Natural killer cell (primary cell): ENCODE data around the gene FAF1. TPM values are rescaled to one million over a fixed set of nuclear protein-coding genes. Genes with fewer than 3 reads are reported as not detected.

Experiments used
- ATAC-seq, 3 donors: fragments of 150-1000 bp in 2 of 3; fragments of 200-7000 bp in 1 of 3; cut with Tn5 transposase; 1 replicate in 1 of 3; 2 replicates in 2 of 3; pipeline ENCODE4 v1.10.0; 2021; ENCODE audit warnings: mild to moderate bottlenecking in 2 of 3, moderate library complexity in 2 of 3
- DNase-seq, 2 donors: peaks; one replicate each; pipeline versions ENCODE4 v3.0.0 to v3.0.0-alpha.2; 2013 to 2021; ENCODE audit warnings: mixed read lengths in 1 of 2
- H3K27ac ChIP-seq: one replicate; pipeline ENCODE4 v1.5.1; 2013; ENCODE audit warnings: mild to moderate bottlenecking, low read length
- H3K27me3 ChIP-seq: one replicate; pipeline ENCODE4 v1.6.1; 2013; ENCODE audit warnings: low read length; ENCODE audit not compliant: control insufficient read depth, insufficient read depth
- H3K36me3 ChIP-seq: one replicate; pipeline ENCODE4 v1.6.1; 2013; ENCODE audit warnings: low read length; ENCODE audit not compliant: control insufficient read depth, insufficient read depth
- H3K4me1 ChIP-seq: one replicate; pipeline ENCODE4 v1.6.1; 2013; ENCODE audit warnings: low read length; ENCODE audit not compliant: control insufficient read depth, insufficient read depth
- H3K4me3 ChIP-seq: one replicate; pipeline ENCODE4 v1.5.1; 2013; ENCODE audit warnings: low read length
- H3K9me3 ChIP-seq: one replicate; pipeline ENCODE4 v1.6.1; 2013; ENCODE audit warnings: low read length; ENCODE audit not compliant: control insufficient read depth, insufficient read depth
- H3K27ac Mint-ChIP-seq, 2 donors: one replicate each; pipeline ENCODE4 v1.8.0; 2022; ENCODE audit warnings: mild to moderate bottlenecking in 2 of 2, mixed read lengths in 2 of 2, moderate library complexity in 1 of 2
- H3K27me3 Mint-ChIP-seq, 2 donors: one replicate each; pipeline ENCODE4 v1.8.0; 2022; ENCODE audit warnings: low read depth in 2 of 2, mixed read lengths in 2 of 2
- H3K36me3 Mint-ChIP-seq: one replicate; pipeline ENCODE4 v1.8.0; 2022; ENCODE audit warnings: mixed read lengths
- H3K4me1 Mint-ChIP-seq, 2 donors: one replicate each; pipeline ENCODE4 v1.8.0; 2022; ENCODE audit warnings: mixed read lengths in 2 of 2
- H3K4me3 Mint-ChIP-seq: one replicate; pipeline ENCODE4 v1.8.0; 2022; ENCODE audit warnings: mild to moderate bottlenecking, moderate library complexity, mixed read lengths
- H3K9me3 Mint-ChIP-seq, 2 donors: one replicate each; pipeline ENCODE4 v1.8.0; 2022; ENCODE audit warnings: mixed read lengths in 2 of 2
- WGBS: methylation state at CpG from one replicate; pipeline ENCODE4 v1.1.7; 2013; ENCODE audit warnings: missing lambda C conversion rate; ENCODE audit not compliant: insufficient coverage; 5-methylcytosine and 5-hydroxymethylcytosine counted together
- intact Hi-C: fragments of 100-400 bp; cut with micrococcal nuclease; formaldehyde crosslinking; loops from one replicate; pipeline ENCODE4 v1.14.2; 2022
- total RNA-seq, 4 donors: library from RNA; stranded (reverse); fragments of 120-200 nt in 1 of 4; gene quantifications; one replicate each; pipeline versions ENCODE4 v1.2.3 to v1.2.4, GENCODE V29; 2013 to 2022
- TF ChIP-seq, protein P1 (sequence below): fragments of 200-600 bp; IDR thresholded peaks from one replicate; pipeline ENCODE4 v1.8.0; 2022; ENCODE audit warnings: antibody characterized with exemption

FAF1 gene
- total RNA-seq, 3 donors from 2014 or later (not counting 1 experiment from before 2014, with no cell fraction given) = 56.8 to 59.7 (median 57.2) TPM

DNA sequence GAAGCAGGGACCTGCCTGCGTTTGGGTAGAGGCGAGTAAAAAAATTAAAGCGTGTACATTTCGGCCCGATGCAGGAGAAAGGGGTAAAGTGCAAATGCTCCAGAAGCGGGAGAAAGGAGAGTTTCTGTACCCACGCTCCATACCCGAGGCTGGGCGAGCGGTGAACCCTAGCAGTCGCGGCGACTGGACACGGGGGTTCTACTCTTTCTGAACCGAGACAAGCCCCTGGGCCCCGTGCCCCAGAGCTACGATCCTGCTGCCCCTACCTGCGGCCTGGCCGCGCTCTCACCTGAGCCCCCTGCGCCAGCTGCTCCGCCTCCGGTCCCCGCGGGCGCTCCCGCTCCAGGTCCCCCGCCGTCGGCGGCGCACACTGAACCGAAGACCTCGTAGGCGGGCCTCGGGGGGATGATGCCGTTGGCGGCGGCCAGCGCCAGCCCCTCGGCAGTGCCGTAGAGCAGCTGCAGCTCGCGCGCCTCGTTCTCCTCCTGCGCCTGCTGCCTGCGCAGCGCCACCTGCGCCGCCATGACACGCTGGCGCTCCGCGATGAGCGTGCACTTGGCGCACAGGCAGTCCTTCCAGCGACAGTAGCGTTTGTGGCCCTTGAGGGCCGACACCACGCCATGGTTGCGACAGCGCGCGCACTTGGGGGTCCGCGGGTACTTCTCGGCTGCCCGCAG is 539.2 kb downstream of the FAF1 start:
- no peak overlapping the region for H3K4me3 ChIP-seq
- peaks cover 79% of the 10 kb centered on the region in 2 donors for H3K27me3 Mint-ChIP-seq
- WGBS = 3% methylated on average over 69 of the region's 69 CpGs
- no peak for ATAC-seq
- no peak overlapping the region for H3K27ac Mint-ChIP-seq
- H3K9me3 ChIP-seq = no peaks in the 10 kb centered on the region
- H3K36me3 ChIP-seq = no peaks in the 10 kb centered on the region
- peaks cover 50 to 59% of the 10 kb centered on the region in 2 donors for H3K4me1 Mint-ChIP-seq
- H3K36me3 Mint-ChIP-seq = peaks cover 16% of the 10 kb centered on the region
- intact Hi-C loops = no loop called here
- H3K27ac ChIP-seq = no peak overlapping the region
- peaks cover 44% of the 10 kb centered on the region for H3K4me1 ChIP-seq
- H3K9me3 Mint-ChIP-seq = no peaks in the 10 kb centered on the region
- TF ChIP-seq, protein P1, sequence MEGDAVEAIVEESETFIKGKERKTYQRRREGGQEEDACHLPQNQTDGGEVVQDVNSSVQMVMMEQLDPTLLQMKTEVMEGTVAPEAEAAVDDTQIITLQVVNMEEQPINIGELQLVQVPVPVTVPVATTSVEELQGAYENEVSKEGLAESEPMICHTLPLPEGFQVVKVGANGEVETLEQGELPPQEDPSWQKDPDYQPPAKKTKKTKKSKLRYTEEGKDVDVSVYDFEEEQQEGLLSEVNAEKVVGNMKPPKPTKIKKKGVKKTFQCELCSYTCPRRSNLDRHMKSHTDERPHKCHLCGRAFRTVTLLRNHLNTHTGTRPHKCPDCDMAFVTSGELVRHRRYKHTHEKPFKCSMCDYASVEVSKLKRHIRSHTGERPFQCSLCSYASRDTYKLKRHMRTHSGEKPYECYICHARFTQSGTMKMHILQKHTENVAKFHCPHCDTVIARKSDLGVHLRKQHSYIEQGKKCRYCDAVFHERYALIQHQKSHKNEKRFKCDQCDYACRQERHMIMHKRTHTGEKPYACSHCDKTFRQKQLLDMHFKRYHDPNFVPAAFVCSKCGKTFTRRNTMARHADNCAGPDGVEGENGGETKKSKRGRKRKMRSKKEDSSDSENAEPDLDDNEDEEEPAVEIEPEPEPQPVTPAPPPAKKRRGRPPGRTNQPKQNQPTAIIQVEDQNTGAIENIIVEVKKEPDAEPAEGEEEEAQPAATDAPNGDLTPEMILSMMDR = no peak
- H3K4me3 Mint-ChIP-seq = no peak overlapping the region
- DNase-seq = no peak
- peaks cover 68% of the 10 kb centered on the region for H3K27me3 ChIP-seq

DNA sequence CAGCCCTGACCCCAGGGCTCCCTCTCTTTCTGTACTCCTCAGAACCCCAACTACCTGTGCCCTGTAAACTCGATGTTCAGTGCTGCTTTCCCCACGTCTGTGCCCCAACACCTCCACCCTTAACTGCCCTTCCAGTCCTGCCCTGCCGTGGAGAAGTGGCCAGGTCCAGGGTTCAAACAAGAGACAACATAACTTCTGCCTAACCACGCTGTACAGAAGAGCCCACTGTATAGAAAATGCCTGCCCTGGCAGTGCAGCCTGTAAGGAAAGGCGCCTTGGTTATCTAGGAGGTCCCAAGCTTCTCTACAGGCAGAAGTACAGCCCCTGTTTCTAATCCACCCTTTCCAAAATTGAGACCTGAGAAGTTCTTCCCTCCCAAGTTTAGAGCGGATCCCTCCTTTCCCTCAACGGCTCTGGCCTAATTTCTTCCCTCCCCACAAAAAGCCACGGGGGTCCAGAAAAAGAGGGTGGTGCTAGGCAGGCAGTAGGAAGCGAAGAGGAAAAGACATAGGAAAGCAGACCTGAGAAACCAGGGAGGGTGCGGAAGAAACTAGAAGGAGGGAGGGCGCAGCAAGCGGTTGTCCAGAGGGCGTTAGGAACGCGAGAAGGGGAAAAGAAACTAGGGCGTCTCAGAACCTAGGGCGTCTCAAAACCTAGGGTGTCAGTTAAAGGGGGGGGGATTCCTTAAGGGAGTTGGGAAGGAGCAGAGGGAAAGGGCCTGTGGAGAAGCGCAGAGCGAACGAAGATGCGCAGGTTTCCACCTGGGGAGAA is 540.0 kb downstream of the FAF1 start:
- peaks cover 62% of the 10 kb centered on the region for H3K27me3 ChIP-seq
- WGBS = 12% methylated on average over 19 of the region's 21 CpGs
- peaks cover 77% of the 10 kb centered on the region in 2 donors for H3K27me3 Mint-ChIP-seq
- peaks cover 48 to 59% of the 10 kb centered on the region in 2 donors for H3K4me1 Mint-ChIP-seq
- no peak overlapping the region for H3K27ac ChIP-seq
- no peak overlapping the region for H3K4me3 ChIP-seq
- H3K36me3 ChIP-seq = no peaks in the 10 kb centered on the region
- no peaks in the 10 kb centered on the region for H3K9me3 Mint-ChIP-seq
- DNase-seq (no peak), ATAC-seq (no peak)
- TF ChIP-seq, protein P1 = no peak
- no peaks in the 10 kb centered on the region for H3K9me3 ChIP-seq
- peak overlapping the region; percentile 45 for H3K4me3 Mint-ChIP-seq
- intact Hi-C loops = no loop called here
- H3K4me1 ChIP-seq = peaks cover 38% of the 10 kb centered on the region
- peak overlapping the region in 1 of 2 donors; percentile 17 for H3K27ac Mint-ChIP-seq
- H3K36me3 Mint-ChIP-seq = peaks cover 16% of the 10 kb centered on the region

DNA sequence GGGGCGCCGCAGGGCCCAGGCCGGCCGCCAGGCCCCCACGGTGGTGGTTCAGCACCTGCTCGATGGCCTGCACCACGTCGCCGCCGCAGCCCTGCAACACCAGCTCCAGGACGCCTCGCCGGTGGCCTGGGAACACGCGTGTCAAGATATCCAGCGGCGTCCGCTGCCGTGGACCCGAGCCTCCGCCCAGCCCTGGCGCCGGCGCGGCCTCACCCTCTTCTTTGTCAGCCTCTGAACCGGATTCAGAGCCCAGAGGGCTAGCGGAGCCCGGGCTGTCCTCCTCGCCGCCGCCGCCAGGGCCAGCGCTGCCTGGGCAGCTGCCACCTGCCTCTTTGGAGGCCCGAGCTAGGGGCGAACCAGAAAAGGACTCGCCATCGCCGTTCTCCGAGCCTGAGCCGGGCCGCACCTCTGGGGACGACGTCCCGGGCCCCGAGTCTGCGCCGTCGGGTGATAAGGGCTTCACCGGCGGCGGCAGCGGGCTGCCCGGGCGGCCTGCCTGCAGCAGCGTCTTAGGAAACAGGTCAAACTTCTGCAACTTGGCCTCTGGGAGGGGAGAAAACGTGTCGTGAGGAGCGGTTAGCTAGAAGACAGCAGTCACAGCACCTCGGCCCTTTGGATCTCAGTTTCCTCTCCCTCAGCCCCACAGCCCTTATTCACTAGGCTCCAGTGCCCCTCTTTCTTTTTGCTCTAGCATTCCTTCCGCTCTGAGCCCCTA is 540.7 kb downstream of the FAF1 start:
- H3K4me3 ChIP-seq = no peak overlapping the region
- peaks cover 31% of the 10 kb centered on the region for H3K4me1 ChIP-seq
- H3K27ac Mint-ChIP-seq = no peak overlapping the region
- no peaks in the 10 kb centered on the region for H3K9me3 ChIP-seq
- H3K36me3 ChIP-seq = no peaks in the 10 kb centered on the region
- no peaks in the 10 kb centered on the region for H3K9me3 Mint-ChIP-seq
- H3K4me3 Mint-ChIP-seq = peak overlapping the region; percentile 45
- intact Hi-C loops = no loop called here
- peaks cover 75 to 77% of the 10 kb centered on the region in 2 donors for H3K27me3 Mint-ChIP-seq
- no peak overlapping the region for H3K27ac ChIP-seq
- peaks cover 41 to 53% of the 10 kb centered on the region in 2 donors for H3K4me1 Mint-ChIP-seq
- DNase-seq = no peak
- TF ChIP-seq, protein P1 = no peak
- peaks cover 13% of the 10 kb centered on the region for H3K36me3 Mint-ChIP-seq
- peaks cover 60% of the 10 kb centered on the region for H3K27me3 ChIP-seq
- 9% methylated on average over 60 of the region's 60 CpGs for whole genome bisulfite sequencing
- peak in 1 of 3 donors; percentile 25 for ATAC-seq
